Gastrocnemius medialis (tissue), 4 donors: ENCODE data around the gene TRAF1. TPM values are rescaled to one million over a fixed set of nuclear protein-coding genes. Genes with fewer than 3 reads are reported as not detected.

Experiments
- ATAC-seq, 2 donors: fragments of 150-250 bp; one replicate each; pipeline ENCODE4 v1.9.1; 2016
- DNase-seq, 2 donors: peaks; one replicate each; pipeline ENCODE4 v3.0.0-alpha.2; 2019
- H3K27ac ChIP-seq, 4 donors: fragments of 200-600 bp; sonication (generic); 1 replicate in 1 of 4; 2 replicates in 3 of 4; pipeline ENCODE4 v1.5.1; 2016 to 2018; ENCODE audit warnings: mild to moderate bottlenecking in 2 of 4, moderate library complexity in 1 of 4
- H3K27me3 ChIP-seq, 3 donors: fragments of 200-600 bp; sonication (generic) in 2 of 3; 1 replicate in 1 of 3; 2 replicates in 2 of 3; pipeline versions ENCODE4 v1.5.1 to v1.6.0; 2016 to 2019; ENCODE audit warnings: mild to moderate bottlenecking in 1 of 3, moderate library complexity in 1 of 3
- H3K36me3 ChIP-seq, 2 donors: fragments of 200-600 bp; sonication (generic) in 1 of 2; one replicate each; pipeline ENCODE4 v1.5.1; 2017 to 2018
- H3K4me1 ChIP-seq, 2 donors: fragments of 200-600 bp; sonication (generic) in 1 of 2; one replicate each; pipeline ENCODE4 v1.5.1; 2016 to 2017; ENCODE audit warnings: mild to moderate bottlenecking in 2 of 2
- H3K4me3 ChIP-seq, 4 donors: fragments of 200-600 bp; sonication (generic) in 3 of 4; 1 replicate in 1 of 4; 2 replicates in 3 of 4; pipeline ENCODE4 v1.5.1; 2016 to 2019; ENCODE audit warnings: mild to moderate bottlenecking in 2 of 4
- H3K9me3 ChIP-seq, 3 donors: fragments of 200-600 bp; sonication (generic) in 2 of 3; 1 replicate in 1 of 3; 2 replicates in 2 of 3; pipeline ENCODE4 v1.5.1; 2016 to 2019
- CTCF ChIP-seq, 5 experiments: fragments of 450-650 bp in 3 of 5; fragments of 200-600 bp in 2 of 5; sonication (generic) in 2 of 5; IDR thresholded peaks in 4 of 5; conservative IDR thresholded peaks in 1 of 5; 1 replicate in 4 of 5; 2 replicates in 1 of 5; pipeline ENCODE4 v1.5.1; 2016 to 2019; ENCODE audit warnings: antibody characterized with exemption in 5 of 5, mild to moderate bottlenecking in 3 of 5, moderate library complexity in 3 of 5
- POLR2A ChIP-seq, 2 donors: fragments of 450-650 bp; IDR thresholded peaks; one replicate each; pipeline ENCODE4 v1.6.1; 2017; ENCODE audit warnings: antibody characterized with exemption in 2 of 2, mild to moderate bottlenecking in 2 of 2, moderate library complexity in 2 of 2
- in situ Hi-C, 4 donors: fragments of 200-750 bp; cut with MboI; loops; one replicate each; pipeline versions ENCODE4 v1.15.0 to v1.8.0; 2017; ENCODE audit warnings: low sequenced_read_pairs in 4 of 4
- intact Hi-C: fragments of 100-400 bp; cut with DNase I; formaldehyde crosslinking; loops from one replicate; pipeline ENCODE4 v1.15.1; 2023; ENCODE audit warnings: low total_unique reads
- total RNA-seq, 4 donors: library from RNA; depleted of rRNA; stranded (reverse); fragments of >200 nt; gene quantifications; one replicate each; pipeline versions ENCODE4 v1.1.0 to v1.2.3, GENCODE V29; 2016

TRAF1 gene
- total RNA-seq, 4 donors from 2014 or later: 0.42 to 1.6 (median 0.77) TPM

GRCh38 chr9:120919843-120920805, 6.5 kb downstream of the TRAF1 start:
- peaks cover 22 to 23% of the 10 kb centered on the region in 2 donors for H3K4me1 ChIP-seq
- no peaks in the 10 kb centered on the region for H3K9me3 ChIP-seq
- DNase-seq (peak in 1 of 2 donors; percentile 66), ATAC-seq (peak; percentile 70 to 85)
- TF ChIP-seq POLR2A (IDR thresholded peaks at IDR 0.05) (no peak), CTCF (IDR thresholded peaks at IDR 0.05 in 4 of 5, conservative IDR thresholded peaks at IDR 0.05 in 1 of 5) (no peak)
- intact Hi-C loops: no loop called here
- H3K27me3 ChIP-seq: no peaks in the 10 kb centered on the region
- H3K4me3 ChIP-seq: no peak overlapping the region
- in situ Hi-C loops: no loop called here
- H3K27ac ChIP-seq: peak overlapping the region; percentile 46 to 61 (median 56)
- H3K36me3 ChIP-seq: no peaks in the 10 kb centered on the region

GRCh38 chr9:120918931-120919842, 7.4 kb downstream of the TRAF1 start:
- DNase-seq (no peak), ATAC-seq (peak; percentile 24 to 38)
- in situ Hi-C loops: no loop called here
- no peaks in the 10 kb centered on the region for H3K9me3 ChIP-seq
- peak overlapping the region; percentile 46 to 61 (median 56) for H3K27ac ChIP-seq
- TF ChIP-seq POLR2A (IDR thresholded peaks at IDR 0.05) (no peak), CTCF (IDR thresholded peaks at IDR 0.05 in 4 of 5, conservative IDR thresholded peaks at IDR 0.05 in 1 of 5) (no peak)
- no peaks in the 10 kb centered on the region for H3K27me3 ChIP-seq
- H3K4me3 ChIP-seq: no peak overlapping the region
- intact Hi-C loops: no loop called here
- peaks cover 22 to 23% of the 10 kb centered on the region in 2 donors for H3K4me1 ChIP-seq
- no peaks in the 10 kb centered on the region for H3K36me3 ChIP-seq

GRCh38 chr9:120917929-120918762, 8.4 kb downstream of the TRAF1 start:
- intact Hi-C loops: no loop called here
- in situ Hi-C loops: no loop called here
- H3K27me3 ChIP-seq: no peaks in the 10 kb centered on the region
- DNase-seq (no peak), ATAC-seq (no peak)
- H3K36me3 ChIP-seq: no peaks in the 10 kb centered on the region
- H3K27ac ChIP-seq: peak overlapping the region; percentile 46 to 61 (median 56)
- no peak for TF ChIP-seq CTCF (IDR thresholded peaks at IDR 0.05 in 4 of 5, conservative IDR thresholded peaks at IDR 0.05 in 1 of 5)
- TF ChIP-seq POLR2A (IDR thresholded peaks at IDR 0.05): no peak
- H3K9me3 ChIP-seq: no peaks in the 10 kb centered on the region
- H3K4me1 ChIP-seq: peaks cover 22 to 23% of the 10 kb centered on the region in 2 donors
- no peak overlapping the region for H3K4me3 ChIP-seq
